Activated CD4-positive, alpha-beta T cell treated with anti-CD3 and anti-CD28 coated beads, Interleukin-2, amount 50 U/mL, for 48 hours (primary cell): ENCODE data around the gene TRIB2.
A peak's percentile ranks its signal among the peaks of the same experiment; 100 is the strongest.
"Not testable (repeated sequence)": the region's sequence is repeated elsewhere in the genome, so short reads cannot be mapped to it uniquely, and the experiment has no call there.

Experiments
- DNase-seq, 2 experiments: peaks; one replicate each; pipeline ENCODE4 v3.0.0-alpha.2; 2020

The TRIB2 gene

GRCh38 chr2:12716282-12717190 is at the start of gene TRIB2:
TSS of gene TRIB2 (plus strand) at chr2:12716936. CDS start at chr2:12718308, 1,372 bp downstream.
- peak; percentile 77 to 81 for DNase-seq

- DNase-seq = no peak
Observed at GRCh38 chr2:12669036-12669435, 47.7 kb upstream of the TRIB2 start.

DNA sequence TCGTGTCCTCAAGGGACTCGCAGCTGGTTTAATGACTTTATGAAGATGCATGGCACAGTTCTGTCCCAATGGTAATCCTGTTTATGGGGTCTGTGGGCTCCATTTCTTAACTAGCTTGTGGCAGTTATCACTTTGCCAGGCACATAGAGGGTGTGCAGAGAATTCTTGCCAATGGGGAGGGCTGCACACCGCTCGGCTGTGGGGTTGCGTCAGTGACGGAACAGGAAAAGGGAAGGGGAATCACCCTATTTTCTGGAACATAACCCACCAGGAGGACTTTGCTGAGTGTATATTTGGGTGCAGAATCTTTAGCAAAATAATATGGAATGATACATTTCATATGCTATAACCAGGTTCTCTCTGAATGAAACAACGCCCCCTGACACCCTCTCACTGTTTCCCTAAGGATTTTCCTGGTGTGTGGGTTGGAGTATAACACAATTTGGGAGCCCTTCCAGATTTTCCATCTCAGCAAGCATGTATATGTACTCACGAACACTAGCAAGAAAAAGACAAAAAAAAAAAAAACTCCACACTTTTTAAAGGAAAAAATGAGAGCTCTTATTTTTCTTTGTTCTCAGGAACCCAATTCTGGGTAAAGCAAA is 43.9 kb upstream of the TRIB2 start:
- no peak for DNase-seq

DNA sequence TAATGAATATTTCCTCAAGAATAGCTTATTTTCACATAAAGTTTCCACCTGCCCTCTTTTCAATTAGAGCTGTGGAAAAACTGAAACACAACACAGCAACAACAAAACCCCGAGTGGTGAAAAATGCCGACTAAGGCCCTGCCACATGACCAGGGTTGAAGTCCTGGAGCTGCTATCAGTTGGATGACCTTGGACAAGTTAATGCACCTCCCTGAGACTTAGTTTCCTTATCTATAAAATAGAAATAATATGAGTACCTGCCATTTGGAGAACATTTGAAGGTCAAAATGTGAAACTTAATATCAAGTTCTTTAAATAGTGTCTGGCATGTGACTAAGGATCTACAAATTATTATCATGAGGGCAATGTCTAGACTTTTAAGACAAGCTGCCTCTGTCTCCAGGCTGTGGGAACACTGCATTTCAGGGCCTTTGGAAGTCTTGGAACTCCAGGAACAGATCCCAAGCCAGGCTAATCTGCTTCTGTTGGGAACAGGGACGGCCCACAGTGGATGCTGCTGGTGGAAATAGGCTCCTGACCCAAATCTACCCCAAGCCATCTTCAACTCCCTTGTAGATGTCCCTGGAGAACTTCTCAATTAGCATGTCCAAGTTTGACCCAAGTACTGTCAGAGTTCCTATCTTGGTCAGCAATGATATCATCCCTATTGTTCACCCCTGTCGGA is 42.0 kb upstream of the TRIB2 start:
- DNase-seq = no peak

DNA sequence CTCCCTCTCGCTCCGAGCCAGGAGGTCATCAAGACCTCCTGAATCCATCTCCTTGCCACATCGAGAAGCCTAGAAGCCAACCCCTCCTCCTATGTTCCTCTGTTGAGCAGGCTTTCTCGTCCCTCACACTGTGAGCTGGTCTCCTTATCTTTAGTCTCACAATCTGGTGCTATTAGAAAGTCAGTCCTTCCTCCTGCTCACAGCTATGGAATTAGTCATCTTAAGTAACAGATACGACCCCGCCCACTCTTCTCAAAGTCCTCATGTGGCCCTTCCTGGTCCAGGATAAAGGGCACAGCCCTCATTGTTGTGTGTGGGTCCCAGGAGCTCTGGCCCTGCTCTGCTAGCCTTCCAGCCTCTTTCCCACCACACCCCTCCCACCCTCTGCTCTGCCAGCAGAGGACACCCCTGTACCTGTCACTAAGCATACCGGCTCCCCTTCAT is 41.4 kb upstream of the TRIB2 start:
- DNase-seq = no peak

- no peak for DNase-seq
Observed at GRCh38 chr2:12675801-12676200, 40.9 kb upstream of the TRIB2 start.

DNA sequence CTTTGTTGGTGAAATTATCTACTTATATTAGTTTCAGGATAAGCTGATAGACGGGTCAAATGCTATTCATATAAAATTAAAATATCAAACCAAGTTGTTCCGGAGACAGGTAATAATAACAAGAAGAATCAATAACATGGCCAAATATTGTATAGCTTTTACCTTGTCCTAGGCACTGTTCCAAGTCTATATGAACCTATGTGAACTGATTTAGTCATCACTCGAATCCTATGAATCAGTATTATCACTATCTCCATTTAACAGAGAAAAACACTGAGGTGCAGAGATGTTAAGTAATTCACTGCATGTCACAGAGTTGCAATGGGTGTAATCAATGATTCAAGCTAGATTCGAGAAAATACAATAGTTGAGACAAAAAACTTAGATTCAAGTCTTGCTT is 40.0 kb upstream of the TRIB2 start:
- no peak for DNase-seq

- no peak for DNase-seq
Observed at GRCh38 chr2:12678186-12678585, 38.5 kb upstream of the TRIB2 start.

GRCh38 chr2:12679550-12680072 is 37.1 kb upstream of the TRIB2 start:
- no peak for DNase-seq

DNA sequence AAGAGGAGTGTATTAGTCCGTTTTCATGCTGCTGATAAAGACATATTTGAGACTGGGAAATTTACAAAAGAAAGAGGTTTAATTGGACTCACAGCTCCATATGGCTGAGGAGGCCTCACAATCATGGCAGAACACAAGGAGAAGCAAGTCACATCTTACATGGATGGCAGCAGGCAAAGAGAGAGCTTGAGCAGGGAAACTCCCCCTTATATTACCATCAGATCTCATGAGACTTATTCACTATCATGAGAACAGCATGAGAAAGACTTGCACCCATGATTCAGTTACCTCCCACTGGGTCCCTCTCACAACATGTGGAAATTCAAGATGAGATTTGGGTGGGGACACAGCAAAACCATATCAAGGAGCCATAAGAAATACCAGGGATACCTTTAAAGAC is 36.6 kb upstream of the TRIB2 start:
- not testable (repeated sequence) for DNase-seq

DNA sequence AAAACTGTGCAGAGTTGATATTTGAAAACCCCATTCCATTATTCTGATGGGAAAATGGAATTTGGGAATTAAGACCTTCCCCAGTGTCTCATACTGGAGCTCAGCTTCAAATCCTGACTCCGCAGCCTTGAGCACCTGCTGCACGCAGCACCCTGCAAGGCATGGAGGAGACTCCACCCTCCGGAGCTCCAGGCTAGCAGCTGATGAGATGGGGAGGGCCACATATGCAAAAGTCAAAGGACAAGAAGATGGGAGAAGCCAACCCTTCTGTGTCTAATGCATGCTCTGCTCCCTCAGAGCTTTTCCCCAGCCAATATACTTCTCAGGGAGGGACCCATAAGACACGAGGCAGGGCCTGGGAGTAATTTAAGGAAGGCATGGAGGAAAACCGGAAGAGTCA is 34.7 kb upstream of the TRIB2 start:
- DNase-seq = no peak

- DNase-seq = no peak
Observed at GRCh38 chr2:12683457-12684100, 33.2 kb upstream of the TRIB2 start.

DNA sequence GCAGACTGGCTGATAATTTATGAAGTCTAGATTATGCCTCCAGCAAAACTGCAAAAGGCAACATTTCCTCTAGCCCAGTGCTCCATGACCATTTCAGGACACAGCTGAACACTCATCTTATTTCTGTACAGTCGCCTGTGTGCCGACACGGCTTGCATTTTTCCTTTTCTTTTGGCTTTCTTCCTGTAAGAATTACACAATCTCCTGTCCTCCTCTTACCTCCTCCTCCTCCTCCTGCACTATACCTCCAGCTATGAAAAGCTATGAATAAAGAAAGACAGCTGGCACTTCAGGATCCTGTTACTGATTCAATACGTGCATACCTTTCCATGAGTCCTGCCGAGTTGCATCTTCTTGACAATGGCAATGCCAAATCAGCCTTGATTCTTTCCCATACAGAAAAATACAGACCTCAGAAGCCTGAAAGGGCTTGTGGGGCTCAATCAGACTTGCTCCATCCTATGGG is 32.2 kb upstream of the TRIB2 start:
- DNase-seq = no peak

DNA sequence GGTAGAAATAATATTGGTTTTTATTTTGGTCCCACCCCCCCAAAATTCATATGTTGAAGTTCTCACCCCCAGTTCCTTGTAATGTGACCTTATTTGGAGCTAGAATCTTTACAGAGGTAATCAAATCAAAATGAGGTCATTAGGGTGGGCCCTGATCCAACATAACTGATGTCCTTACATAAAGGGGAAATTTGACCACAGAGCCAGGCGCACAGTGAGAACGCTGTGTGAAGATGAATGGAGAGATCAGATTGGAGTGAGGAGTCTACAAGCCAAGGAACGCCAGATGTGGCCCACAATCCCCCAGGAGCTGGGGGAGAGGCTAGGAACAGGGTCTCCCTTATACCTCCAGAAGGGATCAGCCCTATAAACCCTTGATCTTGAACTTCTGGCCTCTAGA is 31.6 kb upstream of the TRIB2 start:
- no peak for DNase-seq

DNA sequence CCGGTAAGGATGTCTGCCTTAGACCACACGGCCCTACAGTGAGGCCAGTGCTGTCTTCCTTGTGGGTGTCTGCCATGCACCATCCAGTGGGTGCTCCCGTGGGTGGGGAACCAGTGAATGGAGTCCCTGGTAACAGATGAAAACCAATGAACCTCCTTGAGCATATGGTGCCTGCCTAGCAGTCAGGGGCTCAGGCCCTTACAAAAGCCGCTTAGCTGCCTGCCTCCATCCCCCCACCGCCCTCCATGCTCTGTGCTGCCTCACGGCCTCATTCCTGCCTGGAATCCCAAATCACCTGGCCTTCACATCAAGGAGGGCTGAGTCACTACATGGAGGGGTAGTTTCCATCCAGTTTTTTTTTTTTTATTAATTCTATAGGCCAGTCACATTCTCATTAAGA is 30.8 kb upstream of the TRIB2 start:
- DNase-seq = no peak

DNA sequence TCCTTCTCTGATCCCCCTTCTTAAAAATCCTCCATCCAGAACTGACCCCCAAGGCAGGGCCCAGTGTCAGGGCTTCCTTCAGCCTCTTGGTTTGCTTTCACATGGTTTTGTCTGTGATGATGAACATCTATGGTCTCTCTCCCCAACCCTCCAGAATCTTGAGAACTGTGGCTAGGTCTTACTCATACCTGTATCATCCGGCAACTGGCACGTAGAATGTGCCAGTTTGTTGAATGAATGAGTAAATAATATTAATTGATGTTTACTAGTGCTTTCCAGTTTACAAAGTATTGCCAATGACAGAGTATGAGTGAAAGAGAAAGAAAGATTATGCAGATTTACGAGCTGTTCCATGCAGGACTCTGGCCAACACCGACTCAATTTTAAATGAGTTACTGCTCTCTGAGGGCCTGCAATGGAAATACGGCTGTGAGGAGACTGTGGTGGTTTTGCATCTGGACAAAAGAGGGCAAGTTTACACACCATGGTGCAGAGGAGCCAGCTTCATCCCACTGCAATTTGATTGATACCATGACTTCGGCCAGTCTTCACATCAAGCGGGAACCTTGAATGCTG is 29.9 kb upstream of the TRIB2 start:
- DNase-seq = no peak

GRCh38 chr2:12688091-12688490 is 28.6 kb upstream of the TRIB2 start:
- no peak for DNase-seq

GRCh38 chr2:12688893-12689292 is 27.8 kb upstream of the TRIB2 start:
- no peak for DNase-seq

DNA sequence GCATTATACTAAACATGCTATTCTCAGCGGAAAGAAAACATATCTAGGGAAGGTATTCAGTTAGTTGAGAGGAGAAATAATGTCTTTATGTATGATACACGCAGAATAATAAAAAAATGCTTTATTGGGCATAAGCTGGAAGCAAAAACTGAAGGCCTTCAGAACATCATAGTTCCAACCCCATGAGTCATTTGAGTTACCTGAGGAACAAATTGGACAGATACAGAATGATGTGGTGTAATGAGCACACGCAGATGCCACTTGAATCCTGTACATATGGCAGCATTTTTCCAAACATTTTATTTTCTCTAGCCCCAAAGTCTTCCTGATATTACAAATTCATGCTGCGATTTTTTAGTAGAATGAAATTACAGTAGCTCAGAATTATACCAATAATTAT is 23.2 kb upstream of the TRIB2 start:
- no peak for DNase-seq

GRCh38 chr2:12694990-12695774 is 21.6 kb upstream of the TRIB2 start:
- no peak for DNase-seq

GRCh38 chr2:12697617-12698016 is 19.1 kb upstream of the TRIB2 start:
- no peak for DNase-seq

- DNase-seq = no peak
Observed at GRCh38 chr2:12700989-12701388, 15.7 kb upstream of the TRIB2 start.
